ENCODE measurements around the gene MPG.

MPG gene

GRCh38 chr16:50769-51591 is 27.0 kb upstream of the MPG start:
- no peak overlapping the region for H3K27ac ChIP-seq
- no peak for TF ChIP-seq CTCF (conservative IDR thresholded peaks at IDR 0.05; ENCODE audit: low read depth)
- ChIA-PET CTCF (no interaction called here), POLR2A (ENCODE audit: low non-redundant PET) (no interaction called here)
- DNase-seq (ENCODE audit: low spot score), result no peak

- peak within 1 kb of the TSS; percentile 87 for H3K27ac ChIP-seq
- peak; percentile 99 for DNase-seq (ENCODE audit: low spot score)
- no peak for TF ChIP-seq CTCF (conservative IDR thresholded peaks at IDR 0.05; ENCODE audit: low read depth)
- CTCF ChIA-PET, result interaction anchor here (0.9 kb wide), 1 partner anchor 12 kb away, joined by 4 read pairs; no protein-coding TSS in a partner anchor
- POLR2A ChIA-PET (ENCODE audit: low non-redundant PET), result no interaction called here
Measured at GRCh38 chr16:53346-54236, 24.4 kb upstream of the MPG start, which contains the start of the genes POLR3K and SNRNP25. Gene POLR3K, minus strand, starts transcription at chr16:53608. Its CDS starts 22 bp downstream, at chr16:53586. Gene SNRNP25, plus strand, starts transcription at chr16:53828. Its CDS starts 189 bp downstream, at chr16:54017.

- ChIA-PET CTCF (no interaction called here), POLR2A (ENCODE audit: low non-redundant PET) (no interaction called here)
- no peak for TF ChIP-seq CTCF (conservative IDR thresholded peaks at IDR 0.05; ENCODE audit: low read depth)
- peak overlapping the region; percentile 87 for H3K27ac ChIP-seq
- DNase-seq (ENCODE audit: low spot score), result no peak
Measured at GRCh38 chr16:54237-54581, 23.8 kb upstream of the MPG start.

- peak overlapping the region; percentile 37 for H3K27ac ChIP-seq
- ChIA-PET POLR2A (ENCODE audit: low non-redundant PET) (no interaction called here), CTCF (interaction anchor here (0.7 to 1.9 kb wide), 3 partner anchors 10 to 112 kb away, joined by 3 to 10 read pairs (median 5); no protein-coding TSS in a partner anchor)
- no peak for DNase-seq (ENCODE audit: low spot score)
- TF ChIP-seq CTCF (conservative IDR thresholded peaks at IDR 0.05; ENCODE audit: low read depth), result no peak
Measured at GRCh38 chr16:55571-56136, 22.4 kb upstream of the MPG start.

- no peak for DNase-seq (ENCODE audit: low spot score)
- no peak for TF ChIP-seq CTCF (conservative IDR thresholded peaks at IDR 0.05; ENCODE audit: low read depth)
- peak overlapping the region; percentile 37 for H3K27ac ChIP-seq
- CTCF ChIA-PET, result interaction anchor here (0.7 to 1.9 kb wide), 4 partner anchors 10 to 111 kb away, joined by 3 to 10 read pairs (median 6); no protein-coding TSS in a partner anchor
- POLR2A ChIA-PET (ENCODE audit: low non-redundant PET), result no interaction called here
Measured at GRCh38 chr16:56231-56927, 21.6 kb upstream of the MPG start.

Data from RWPE1 (cell line).